Inflammatory macrophage treated with lipopolysaccharide for 4 hours (primary cell): ENCODE results near the gene ZDHHC11.
"Not testable (repeated sequence)": the region's sequence is repeated elsewhere in the genome, so short reads cannot be mapped to it uniquely, and the experiment has no call there.

Experiments used
- DNase-seq: peaks from one replicate; pipeline ENCODE4 v3.0.0-alpha.2; 2020

ZDHHC11 gene

GRCh38 chr5:842402-843221 is 8.2 kb downstream of the ZDHHC11 start:
- DNase-seq, result not testable (repeated sequence)

GRCh38 chr5:841531-842401 is 9.0 kb downstream of the ZDHHC11 start:
- DNase-seq, result not testable (repeated sequence)

- DNase-seq, result not testable (repeated sequence)
These were observed 9.8 kb downstream of the ZDHHC11 start for GRCh38 chr5:840974-841435.

GRCh38 chr5:840118-840973 is 10.4 kb downstream of the ZDHHC11 start:
- not testable (repeated sequence) for DNase-seq

GRCh38 chr5:838431-838851 is 12.3 kb downstream of the ZDHHC11 start:
- not testable (repeated sequence) for DNase-seq

DNA sequence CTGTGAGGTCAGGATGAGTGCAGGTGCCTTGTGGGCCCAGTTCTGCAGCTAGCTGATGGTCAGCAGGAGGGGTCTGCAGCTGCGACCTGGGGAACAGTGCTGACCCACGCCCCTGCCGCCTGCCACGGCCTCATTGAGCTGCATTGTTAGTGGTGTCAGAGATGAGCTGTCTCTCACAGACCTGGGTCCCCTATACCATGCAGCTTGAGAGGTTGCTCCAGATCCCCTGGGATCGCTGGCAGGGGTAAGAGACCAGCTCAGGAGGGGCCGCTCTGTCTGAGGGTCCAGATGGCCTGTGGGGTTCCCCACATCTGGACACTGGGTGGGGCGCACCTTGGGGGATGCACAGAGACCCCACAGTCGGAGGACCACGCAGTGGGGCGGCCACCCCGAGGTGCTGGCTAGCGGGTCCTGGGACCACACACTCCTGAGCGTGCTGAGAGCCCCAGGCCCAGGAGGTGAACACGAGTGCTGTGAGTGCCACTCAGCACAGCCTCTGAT is 13.1 kb downstream of the ZDHHC11 start:
- DNase-seq, result not testable (repeated sequence)

- DNase-seq, result not testable (repeated sequence)
These were observed 14.7 kb downstream of the ZDHHC11 start for GRCh38 chr5:835933-836612.

DNA sequence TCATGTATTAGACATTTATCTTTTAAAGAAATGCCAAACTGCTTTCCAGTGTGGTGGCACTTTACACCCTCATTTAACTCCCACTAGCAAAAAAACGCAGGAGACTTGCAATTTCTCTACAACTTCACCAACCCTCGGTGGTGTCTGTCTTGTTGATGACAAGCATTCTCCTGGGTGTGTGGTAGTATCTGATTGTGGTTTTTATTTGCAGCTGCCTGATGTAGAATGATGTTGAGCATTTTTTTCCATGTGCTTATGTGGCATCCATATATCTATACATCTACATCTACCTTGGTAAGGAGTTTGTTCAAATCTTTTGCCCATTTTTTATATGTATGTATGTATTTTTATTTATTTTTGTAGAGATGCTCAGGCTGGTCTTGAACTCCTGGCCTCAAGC is 16.8 kb downstream of the ZDHHC11 start:
- DNase-seq, result not testable (repeated sequence)

DNA sequence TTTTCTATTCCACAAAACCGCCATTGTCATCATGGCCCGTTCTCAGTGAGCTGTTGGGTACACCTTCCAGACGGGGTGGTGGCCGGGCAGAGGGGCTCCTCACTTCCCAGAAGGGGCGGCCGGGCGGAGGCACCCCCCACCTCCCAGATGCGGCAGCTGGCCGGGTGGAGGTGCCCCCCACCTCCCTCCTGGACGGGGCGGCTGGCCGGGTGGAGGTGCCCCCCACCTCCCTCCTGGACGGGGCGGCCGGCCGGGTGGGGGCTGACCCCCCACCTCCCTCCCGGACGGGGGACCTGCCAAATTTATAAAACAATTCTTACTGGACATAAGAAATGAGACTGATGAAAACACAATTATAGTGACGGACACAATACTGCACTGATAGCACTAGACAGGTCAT is 22.6 kb downstream of the ZDHHC11 start:
- DNase-seq, result not testable (repeated sequence)

- DNase-seq, result not testable (repeated sequence)
These were observed 25.2 kb downstream of the ZDHHC11 start for GRCh38 chr5:825544-825943.

GRCh38 chr5:821504-821903 is 29.3 kb downstream of the ZDHHC11 start:
- no peak for DNase-seq

DNA sequence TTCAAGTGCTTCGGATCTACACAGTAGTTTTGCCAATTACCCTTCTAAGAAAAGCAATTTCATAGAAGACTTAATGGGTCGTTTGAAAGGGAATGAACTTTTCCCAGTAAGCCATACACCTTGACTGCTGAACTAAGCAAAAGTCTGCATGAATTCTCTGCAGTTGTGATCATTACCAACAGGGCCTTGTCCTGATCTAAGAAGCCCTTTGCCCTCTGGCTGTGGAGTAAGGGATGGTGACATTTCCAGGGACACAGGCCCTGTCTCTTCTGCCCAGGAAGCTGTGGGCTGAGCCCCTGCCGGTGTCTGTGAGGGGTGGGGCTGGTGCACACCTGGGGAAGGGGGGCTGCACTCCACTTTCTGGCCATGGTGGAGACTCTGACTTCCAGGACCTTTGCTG is 30.5 kb downstream of the ZDHHC11 start:
- no peak for DNase-seq

DNA sequence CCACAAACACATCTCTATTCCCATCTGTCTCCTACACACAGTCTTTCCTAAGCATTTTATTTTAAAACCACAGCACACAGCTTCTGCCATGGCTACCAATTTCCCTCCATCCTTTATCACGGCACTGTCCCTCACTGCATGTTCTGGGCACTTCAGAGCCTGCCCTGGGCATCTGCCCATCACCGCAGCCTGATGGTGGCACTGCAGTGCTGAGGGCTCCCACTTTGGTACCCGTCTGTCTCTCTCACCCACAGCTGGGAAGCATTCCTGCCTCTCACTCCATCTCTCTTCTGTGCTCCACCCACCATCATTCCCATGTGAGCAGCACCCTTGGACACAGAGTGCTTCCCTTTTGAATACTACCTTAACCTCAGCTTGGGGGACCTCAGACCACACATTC is 31.7 kb downstream of the ZDHHC11 start:
- no peak for DNase-seq

DNA sequence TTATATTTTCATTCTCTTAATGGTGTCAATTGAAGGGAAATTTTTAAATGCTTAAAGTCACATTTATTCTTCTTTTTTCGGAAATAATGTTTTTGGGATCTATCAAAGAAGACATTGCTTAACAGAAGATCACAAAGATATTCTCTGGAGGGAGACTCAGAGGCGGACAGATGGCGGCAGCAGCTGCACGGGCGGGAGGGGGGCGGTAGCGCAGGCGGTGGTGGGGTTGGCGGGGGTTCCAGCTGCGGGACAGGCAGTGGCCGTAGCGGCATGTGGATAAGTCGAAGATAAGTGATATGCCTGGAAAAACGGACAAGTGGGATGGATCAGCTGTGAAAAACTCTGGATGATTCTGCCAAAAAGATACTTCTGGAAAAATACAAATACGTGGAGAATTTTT is 34.6 kb downstream of the ZDHHC11 start:
- no peak for DNase-seq

DNA sequence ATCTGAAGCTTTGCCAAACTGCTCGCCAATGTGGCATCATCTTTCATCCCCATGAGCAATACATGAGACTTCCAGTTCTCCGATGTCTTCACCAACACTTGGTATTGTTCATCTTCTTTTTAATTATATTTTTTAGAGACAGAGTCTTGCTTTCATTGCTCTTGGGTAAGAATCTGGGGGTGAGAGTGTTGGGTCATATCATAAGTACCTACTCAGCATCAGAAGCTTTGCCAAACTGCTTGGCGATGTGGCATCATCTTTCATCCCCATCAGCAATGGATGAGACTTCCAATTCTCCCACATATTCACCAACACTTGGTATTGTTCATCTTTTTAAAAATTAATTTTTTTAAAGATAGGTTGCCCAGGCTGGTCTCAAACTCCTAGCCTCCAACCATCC is 35.3 kb downstream of the ZDHHC11 start:
- no peak for DNase-seq

- not testable (repeated sequence) for DNase-seq
These were observed 37.2 kb downstream of the ZDHHC11 start for GRCh38 chr5:813575-813974.

DNA sequence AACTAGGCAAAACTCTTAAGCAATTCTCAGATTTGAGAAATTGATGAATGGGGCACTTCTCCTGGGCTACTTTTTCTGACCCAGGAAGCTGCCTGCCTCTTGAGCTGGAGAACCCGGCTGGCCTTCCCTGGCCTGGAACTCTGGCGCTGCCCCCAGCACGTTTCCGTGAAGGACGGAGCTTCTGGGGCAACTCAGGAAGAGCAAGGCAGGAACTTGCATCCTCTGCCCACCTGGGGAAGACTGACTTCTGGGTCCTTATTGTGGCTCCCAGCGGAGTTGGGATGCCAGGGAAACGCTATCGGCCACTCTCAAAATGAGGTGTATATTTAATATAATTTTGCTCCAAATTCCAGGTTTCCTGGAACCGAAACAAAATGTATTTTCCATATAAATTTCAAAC is 39.4 kb downstream of the ZDHHC11 start:
- not testable (repeated sequence) for DNase-seq

DNA sequence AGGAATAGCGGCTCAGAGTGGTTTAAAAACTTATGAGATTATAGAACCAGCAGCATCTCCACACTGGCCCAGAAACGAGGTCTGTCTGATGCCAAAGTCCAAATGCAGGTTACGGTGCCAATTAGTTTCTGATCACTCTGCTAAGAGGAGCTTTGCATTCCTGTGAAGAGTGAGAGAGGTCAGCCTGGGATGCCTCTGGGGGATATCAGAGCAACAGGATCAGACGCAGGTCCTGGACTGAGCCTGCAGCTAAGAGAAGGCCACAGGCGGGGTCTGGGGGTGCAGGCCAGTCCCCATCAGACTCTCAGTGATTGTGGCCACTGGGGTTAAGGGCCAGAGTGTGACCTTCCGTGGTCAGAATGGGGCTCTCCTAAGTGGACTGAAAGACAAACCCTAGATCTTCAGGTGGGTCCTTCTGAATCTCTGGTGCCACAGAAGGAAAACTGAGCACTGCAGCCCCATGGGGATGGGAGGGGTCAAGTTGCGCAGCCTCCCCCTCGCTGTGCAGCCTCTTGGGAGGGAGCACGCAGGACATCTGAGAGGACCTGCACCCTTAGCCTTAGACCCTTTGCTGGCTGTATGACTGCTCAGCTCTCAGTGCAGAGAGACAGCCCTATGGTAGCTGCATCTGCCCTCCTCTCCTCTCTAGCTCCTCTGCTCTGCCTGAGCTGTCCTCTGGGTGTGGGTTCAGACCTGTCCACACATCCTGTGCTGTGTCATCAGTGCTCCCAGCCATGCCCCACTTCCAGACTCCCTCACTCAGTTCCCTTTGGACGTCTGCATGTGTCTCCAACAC is 42.9 kb downstream of the ZDHHC11 start:
- DNase-seq, result not testable (repeated sequence)

DNA sequence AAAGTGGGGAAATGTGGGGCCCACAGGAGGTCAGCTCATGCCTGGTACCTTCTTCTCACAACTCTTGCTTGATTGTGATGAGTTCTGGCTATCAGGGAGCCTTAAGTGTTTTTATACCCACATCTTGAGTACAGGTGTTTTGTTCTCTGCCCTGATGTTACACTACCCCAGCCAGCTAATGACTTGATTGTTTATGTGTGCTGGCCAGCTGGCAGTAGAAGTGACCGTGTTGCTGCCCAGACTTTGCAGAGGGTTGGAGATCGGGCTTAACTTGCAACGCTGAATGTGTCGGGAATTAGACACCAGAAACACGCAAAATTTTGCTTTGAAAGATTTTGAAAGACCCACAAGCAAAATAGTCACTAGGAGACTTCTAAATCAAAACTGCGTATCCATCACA is 49.3 kb downstream of the ZDHHC11 start:
- no peak for DNase-seq

DNA sequence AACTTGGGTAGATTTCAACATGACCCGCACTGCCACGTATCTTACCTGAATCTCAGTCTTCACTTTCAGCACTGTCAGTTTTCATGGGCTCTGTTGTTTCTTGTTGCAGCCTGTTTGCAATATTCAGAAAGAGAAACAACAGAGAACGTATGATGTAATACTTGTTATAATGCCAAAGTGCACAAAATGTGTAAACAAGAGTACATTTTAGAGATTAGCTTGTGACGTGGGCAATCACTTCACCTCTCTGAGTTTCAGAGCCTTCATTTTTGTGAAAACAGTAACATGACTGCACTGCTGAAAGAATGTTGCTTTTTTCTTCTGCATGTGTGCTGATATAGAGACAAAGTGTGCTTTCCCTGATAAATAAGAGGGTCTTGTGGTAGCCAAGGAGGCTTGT is 49.7 kb downstream of the ZDHHC11 start:
- not testable (repeated sequence) for DNase-seq
